GM12865 (cell line): ENCODE results near the gene GLIS1.

Experiments
- DNase-seq: peaks from one replicate; pipeline ENCODE4 v3.0.0; 2010; ENCODE audit warnings: low read depth
- H3K4me3 ChIP-seq: 2 replicates; pipeline ENCODE4 v1.5.1; 2011; ENCODE audit warnings: mild to moderate bottlenecking, low read depth, low read length, control low read depth
- CTCF ChIP-seq: IDR thresholded peaks from 2 replicates; pipeline ENCODE4 v1.5.1; 2011; ENCODE audit warnings: low read length, control low read depth, low read depth, inconsistent platforms; ENCODE audit not compliant: insufficient read depth; ENCODE audit errors: missing control alignments

The GLIS1 gene

GRCh38 chr1:53722025-53722424 is 16.9 kb downstream of the GLIS1 start:
- H3K4me3 ChIP-seq = no peak overlapping the region
- no peak for DNase-seq
- TF ChIP-seq CTCF = no peak

GRCh38 chr1:53721088-53721487 is 17.9 kb downstream of the GLIS1 start:
- no peak for TF ChIP-seq CTCF
- no peak overlapping the region for H3K4me3 ChIP-seq
- no peak for DNase-seq

DNA sequence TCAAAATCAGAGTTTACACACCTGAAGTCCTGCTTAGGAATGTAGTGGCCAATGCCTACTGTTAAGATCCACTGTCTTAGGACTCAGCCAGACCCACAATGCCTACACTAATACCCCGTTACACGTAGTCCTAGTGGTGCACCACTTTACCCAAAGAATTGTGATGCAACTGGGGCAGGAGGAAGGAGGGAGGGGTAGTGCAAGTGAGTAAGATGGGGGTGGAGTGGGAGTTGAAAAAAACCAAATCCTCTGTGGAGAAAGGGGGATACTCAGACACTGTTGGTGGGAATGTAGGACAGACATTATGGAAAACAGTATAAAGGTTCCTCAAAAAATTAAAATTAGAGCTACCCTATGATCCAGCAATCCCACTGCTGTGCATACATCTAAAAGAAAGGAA is 19.5 kb downstream of the GLIS1 start:
- DNase-seq = no peak
- no peak for TF ChIP-seq CTCF

GRCh38 chr1:53718443-53718842 is 20.5 kb downstream of the GLIS1 start:
- TF ChIP-seq CTCF = no peak
- no peak for DNase-seq
- no peak overlapping the region for H3K4me3 ChIP-seq

More for the DNA sequence above, 19.5 kb downstream of the GLIS1 start:
- H3K4me3 ChIP-seq = no peak overlapping the region

DNA sequence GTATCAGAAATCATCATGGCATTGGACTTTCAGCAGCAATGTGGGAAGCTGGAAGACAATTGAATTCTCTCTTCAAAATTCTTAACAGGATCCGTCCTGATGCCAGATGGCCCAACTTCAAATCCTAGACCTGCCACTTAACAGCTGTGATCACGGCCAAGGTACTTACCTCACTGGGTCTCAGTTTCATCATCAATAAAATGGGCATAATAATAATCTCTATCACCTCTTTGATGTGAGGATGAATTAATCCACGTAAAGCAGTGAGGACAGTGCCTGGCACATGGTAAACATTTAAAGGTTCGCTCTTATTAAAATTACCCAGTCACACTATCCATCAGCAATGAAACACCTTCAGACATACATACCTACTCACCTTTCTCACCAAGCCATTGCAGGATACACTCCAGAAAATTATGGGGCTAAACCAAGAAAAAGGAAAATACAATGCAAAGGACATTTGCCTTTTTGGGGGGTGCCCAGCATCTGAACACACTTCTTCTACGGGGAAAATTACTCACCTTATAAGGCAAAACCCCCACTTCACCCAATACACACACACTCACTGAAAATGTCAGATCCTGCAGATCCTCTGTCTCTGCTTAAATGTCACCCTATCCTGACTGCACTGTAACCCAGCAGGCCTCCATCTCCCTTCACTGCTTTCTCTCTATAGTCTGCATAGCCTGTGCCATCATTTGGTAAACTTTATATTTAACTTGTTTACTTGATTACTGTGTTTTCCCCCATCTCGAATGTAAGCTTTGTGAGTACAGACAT is 21.7 kb downstream of the GLIS1 start:
- no peak for TF ChIP-seq CTCF
- DNase-seq = no peak
- H3K4me3 ChIP-seq = no peak overlapping the region

DNA sequence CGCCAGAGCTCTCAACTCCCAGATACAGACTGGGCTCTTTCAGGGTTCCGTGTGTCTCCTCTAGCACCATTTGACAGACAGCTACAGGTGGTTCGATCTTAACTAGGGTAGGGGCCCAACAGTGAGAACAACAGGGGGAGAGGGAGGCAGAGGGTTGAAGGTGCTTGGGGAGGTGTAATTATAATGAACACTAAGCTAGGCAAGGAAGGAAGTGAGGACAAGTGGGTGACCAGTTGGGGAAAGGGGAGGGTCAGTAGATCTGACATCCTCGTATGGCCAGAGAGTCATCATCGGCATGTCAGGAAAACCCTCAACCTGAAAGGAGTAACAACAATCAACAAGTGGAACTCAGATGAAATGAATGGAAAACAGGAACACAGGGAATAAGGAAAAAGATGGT is 22.8 kb downstream of the GLIS1 start:
- DNase-seq = no peak
- no peak for TF ChIP-seq CTCF
- no peak overlapping the region for H3K4me3 ChIP-seq

DNA sequence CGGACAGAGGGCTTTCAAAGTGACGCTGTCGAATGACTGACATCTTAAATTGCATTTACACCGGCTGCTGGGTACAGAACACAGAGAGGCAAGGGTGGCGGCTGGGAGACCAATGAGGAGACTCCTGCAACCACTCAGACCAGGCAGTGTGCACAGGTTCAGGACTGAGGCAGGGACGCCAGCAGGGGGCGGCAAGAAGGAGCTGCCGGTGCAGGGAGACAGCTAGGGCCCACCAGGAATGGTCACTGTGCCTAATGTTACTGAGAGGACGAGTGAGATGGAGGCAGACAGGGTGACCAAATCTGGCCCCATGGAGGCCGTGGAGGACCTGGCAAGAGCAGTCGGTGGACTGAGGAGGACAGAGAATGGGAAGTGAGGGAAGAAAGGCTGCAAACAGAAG is 23.5 kb downstream of the GLIS1 start:
- peak; percentile 43 for DNase-seq
- peak; percentile 60 for TF ChIP-seq CTCF
- H3K4me3 ChIP-seq = no peak overlapping the region
